ENCODE measurements around the gene WSB1.
"Not testable (repeated sequence)": the region's sequence is repeated elsewhere in the genome, so short reads cannot be mapped to it uniquely, and the experiment has no call there.

Gene WSB1

GRCh38 chr17:27319541-27320221 lies 25.8 kb downstream of the WSB1 start:
- DNase-seq: peak; percentile 57

- no peak for DNase-seq
Measured at GRCh38 chr17:27320222-27320560, 26.3 kb downstream of the WSB1 start.

- no peak for DNase-seq
Measured at GRCh38 chr17:27321372-27321771, 27.5 kb downstream of the WSB1 start.

DNA sequence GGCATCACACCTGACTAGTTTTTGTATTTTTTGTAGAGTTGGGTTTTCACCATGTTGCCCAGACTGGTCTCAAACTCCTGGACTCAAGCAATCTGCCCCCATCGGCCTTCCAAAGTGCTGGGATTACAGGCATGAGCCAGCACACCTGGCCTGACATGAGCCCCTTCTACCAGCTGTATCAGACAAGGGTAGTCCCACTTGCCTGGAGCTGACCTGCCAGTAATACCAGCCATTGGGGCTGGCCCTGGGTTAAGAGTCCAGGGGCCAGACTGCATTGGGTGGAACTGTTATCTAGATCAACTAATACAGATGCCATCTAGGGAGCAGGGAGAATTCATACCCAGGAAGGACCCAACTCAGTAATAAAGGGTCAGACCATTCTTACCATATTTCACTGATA lies 28.1 kb downstream of the WSB1 start:
- no peak for DNase-seq

- no peak for DNase-seq
Measured at GRCh38 chr17:27322690-27323508, 29.0 kb downstream of the WSB1 start.

- no peak for DNase-seq
Measured at GRCh38 chr17:27323538-27324215, 29.8 kb downstream of the WSB1 start.

GRCh38 chr17:27324771-27325339 lies 30.9 kb downstream of the WSB1 start:
- DNase-seq: no peak

DNA sequence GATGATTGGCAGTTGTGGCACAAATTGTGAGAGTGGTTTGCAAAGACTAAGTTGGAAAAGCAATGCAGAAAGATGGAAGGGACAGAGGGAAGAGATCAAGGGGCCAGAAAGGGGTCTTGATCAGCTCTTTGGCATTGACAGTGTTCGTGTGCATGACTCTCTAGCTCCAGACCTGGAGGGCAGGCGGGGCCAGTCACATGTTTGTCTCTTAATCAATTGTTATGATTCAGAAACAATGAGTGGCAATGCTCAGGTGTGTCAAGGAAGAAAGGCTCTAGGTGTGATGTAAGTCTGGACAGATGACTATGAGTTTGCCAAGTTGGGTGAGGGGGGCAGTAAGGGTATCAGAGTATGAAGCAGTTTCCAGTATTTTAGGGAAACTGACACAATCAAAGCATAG lies 32.1 kb downstream of the WSB1 start:
- DNase-seq: no peak

- no peak for DNase-seq
Measured at GRCh38 chr17:27326585-27326984, 32.7 kb downstream of the WSB1 start.

GRCh38 chr17:27327397-27327796 lies 33.5 kb downstream of the WSB1 start:
- DNase-seq: no peak

GRCh38 chr17:27327871-27328270 lies 34.0 kb downstream of the WSB1 start:
- DNase-seq: no peak

GRCh38 chr17:27328686-27329085 lies 34.8 kb downstream of the WSB1 start:
- not testable (repeated sequence) for DNase-seq

DNA sequence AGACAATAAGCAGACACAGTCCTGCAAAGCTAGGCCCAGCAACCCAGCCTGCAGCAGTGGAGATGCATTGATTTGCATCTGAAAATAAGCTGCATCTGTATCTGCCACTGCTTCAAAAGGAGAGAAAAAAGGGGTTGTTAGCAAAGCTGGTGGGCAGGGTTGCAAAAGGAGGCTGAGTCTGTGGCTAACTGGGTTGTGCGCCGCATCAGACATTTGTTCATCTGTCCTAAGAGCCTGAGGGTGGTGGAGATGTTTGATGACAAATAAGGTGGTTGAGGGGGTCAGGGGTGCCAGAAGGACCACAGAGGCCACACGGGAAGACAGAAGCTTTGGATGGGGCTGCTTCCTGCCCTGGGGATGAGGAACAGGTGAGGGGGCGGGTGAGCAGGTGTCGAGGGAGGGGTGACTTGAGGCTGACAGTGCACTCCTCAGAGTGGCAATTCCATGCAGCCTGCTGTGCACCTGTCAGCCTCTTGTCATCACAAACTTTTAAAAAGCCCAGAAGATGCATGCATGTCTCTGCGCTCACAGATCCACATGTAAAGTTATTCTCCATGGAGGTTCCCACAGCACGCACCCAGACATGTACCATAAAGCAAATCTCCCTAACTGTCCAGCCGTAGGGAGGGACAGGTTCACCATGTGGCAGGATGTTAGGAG lies 35.4 kb downstream of the WSB1 start:
- no peak for DNase-seq

DNA sequence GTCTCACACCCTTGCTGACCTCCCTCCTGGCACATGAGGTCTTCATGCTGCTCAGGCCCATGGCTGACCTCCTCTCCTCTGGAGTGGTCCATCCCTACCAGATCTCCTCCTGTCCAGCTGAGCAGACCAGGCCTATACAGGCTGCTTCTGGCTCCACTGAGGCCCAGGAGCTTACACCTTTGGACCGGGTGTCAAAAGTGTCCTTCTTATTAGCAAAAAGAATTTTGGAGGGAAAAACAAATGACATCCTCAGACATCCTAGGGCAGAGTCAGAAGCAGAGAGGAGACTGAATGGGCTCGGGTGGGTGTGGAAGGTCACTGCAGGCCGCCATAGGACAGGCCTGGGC lies 38.1 kb downstream of the WSB1 start:
- no peak for DNase-seq

DNA sequence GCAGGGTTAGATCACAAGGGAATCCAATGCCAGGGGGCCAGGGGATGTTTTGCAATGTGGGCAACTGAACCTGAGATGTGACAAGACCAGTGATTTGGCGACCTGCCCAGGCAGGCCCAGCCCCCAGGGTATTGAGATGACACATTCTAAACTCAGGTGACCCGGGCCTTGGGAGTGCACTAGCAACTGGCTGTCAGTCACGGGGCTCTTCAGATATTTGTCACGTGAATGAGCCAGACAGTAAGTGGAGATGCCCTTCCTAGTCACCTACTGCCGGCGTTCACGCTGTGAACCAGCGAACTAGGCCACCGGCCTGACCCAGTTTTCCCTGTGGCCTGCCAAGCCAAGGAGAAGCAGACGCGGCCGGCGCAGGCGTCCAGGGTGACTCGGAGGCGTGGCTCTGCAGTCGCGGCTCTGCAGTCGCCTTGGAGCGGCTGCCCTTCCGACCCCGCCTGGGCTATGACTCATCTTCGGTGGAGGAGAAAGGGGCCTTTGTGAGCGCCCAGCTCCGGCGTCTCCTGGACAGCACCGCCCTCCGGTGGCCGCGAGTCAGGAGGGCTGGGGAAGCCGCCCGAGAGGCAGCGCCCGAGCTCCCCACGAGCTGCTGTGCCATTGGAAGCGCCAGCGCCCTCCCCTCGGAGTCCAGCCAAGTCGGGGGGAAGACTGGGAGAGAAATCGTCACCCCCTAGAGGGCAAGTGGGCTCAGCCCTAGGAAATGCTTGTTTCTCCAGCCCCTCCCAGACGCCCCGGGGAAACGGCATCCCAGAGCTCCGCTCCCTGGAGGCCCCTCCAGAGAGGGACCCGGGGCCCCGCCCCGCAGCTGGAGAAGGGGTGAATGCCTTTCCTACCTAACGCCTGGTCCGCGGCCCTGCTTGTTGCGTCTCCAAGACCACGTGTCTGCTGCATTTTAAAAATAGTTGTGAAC lies 38.8 kb downstream of the WSB1 start:
- peak; percentile 92 for DNase-seq

- DNase-seq: no peak
Measured at GRCh38 chr17:27333410-27333980, 39.6 kb downstream of the WSB1 start.

DNA sequence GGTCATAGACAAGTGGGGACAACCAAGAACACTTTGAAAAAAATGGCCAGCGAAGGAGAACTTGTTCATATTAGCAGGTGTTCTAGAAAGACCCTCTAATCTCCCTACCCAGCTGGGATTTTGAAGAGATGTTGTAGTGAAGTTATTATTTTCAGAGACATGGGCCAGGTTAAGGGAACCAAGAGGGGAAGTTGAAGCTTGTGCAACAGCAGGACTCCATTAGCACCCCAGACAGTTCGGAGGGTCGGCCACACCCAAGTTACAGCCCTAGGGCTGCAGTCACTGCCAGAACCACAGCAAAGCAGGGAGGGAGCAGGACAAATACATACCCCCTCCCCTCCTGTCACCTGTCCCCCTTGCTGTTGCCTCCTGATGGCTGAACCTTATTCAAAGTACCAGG lies 42.3 kb downstream of the WSB1 start:
- DNase-seq: no peak

- DNase-seq: no peak
Measured at GRCh38 chr17:27338536-27338985, 44.6 kb downstream of the WSB1 start.

DNA sequence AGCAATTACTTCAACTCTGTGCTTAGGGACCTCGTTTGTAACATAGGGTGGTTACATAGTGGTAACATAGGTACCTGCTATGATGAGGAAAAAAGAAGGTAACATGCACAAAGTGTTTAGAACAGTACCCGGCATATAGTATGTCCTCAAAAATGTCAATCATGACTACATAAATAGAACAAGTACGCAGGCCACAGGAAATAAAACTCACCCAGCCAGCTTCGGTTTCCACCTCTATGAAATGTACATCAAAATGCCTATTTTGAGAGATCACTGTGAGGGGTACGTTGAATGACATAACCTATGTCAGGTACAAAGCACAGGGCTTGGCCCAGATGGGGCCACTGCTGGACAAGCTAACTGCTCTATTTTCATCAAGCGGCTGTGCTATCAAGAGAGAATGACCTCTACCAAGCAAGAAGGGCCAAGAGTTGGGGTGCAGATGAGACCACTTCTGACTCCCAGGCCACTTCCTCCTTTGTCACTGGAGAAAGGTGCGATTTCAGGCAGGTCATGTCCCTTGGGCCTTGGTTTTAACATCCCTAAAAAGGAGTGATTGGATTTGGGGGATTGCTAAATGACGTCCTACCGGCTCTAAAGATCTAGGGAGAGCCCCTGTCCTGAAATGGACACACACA lies 45.4 kb downstream of the WSB1 start:
- DNase-seq: no peak

- DNase-seq: no peak
Measured at GRCh38 chr17:27339836-27340550, 46.1 kb downstream of the WSB1 start.
